Adrenal gland (tissue), 5 donors: ENCODE measurements around the gene SH3RF1.

ENCODE experiments used
- POLR2A ChIP-seq, 2 donors: fragments of 450-650 bp; IDR thresholded peaks; one replicate each; pipeline ENCODE4 v1.6.1; 2017; ENCODE audit warnings: antibody characterized with exemption in 2 of 2, mild to moderate bottlenecking in 2 of 2, moderate library complexity in 1 of 2
- TF ChIP-seq, protein P1 (sequence below), 6 experiments: fragments of 450-650 bp in 4 of 6; fragments of 200-600 bp in 2 of 6; sonication (generic) in 1 of 6; IDR thresholded peaks; 1 replicate in 5 of 6; 2 replicates in 1 of 6; pipeline versions ENCODE4 v1.5.1 to v1.8.0; 2016 to 2021; ENCODE audit warnings: antibody characterized with exemption in 6 of 6, mild to moderate bottlenecking in 2 of 6, moderate library complexity in 1 of 6
- donor health status: DM: no; HTN: no; CAD: no.

DNA sequence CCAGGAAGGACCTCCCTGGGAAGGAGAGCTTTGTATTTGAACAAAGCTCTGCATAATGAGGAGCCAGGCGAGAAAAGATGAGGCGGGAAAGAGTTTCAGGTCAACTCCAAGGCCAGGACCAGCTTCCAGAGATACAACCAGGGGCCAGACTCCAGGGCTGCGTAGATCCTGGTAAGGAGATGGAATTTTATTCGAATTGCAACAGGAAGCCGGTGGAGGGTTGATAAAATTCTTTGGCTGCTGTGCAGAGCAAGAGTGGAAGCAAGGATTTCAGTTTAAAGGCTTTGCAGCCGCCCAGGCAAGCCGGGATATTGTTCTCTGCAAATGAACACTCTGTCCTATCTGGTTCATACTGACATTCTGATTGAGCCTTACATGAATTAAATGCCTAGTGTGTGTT lies 220.5 kb downstream of the SH3RF1 start:
- TF ChIP-seq, protein P1, sequence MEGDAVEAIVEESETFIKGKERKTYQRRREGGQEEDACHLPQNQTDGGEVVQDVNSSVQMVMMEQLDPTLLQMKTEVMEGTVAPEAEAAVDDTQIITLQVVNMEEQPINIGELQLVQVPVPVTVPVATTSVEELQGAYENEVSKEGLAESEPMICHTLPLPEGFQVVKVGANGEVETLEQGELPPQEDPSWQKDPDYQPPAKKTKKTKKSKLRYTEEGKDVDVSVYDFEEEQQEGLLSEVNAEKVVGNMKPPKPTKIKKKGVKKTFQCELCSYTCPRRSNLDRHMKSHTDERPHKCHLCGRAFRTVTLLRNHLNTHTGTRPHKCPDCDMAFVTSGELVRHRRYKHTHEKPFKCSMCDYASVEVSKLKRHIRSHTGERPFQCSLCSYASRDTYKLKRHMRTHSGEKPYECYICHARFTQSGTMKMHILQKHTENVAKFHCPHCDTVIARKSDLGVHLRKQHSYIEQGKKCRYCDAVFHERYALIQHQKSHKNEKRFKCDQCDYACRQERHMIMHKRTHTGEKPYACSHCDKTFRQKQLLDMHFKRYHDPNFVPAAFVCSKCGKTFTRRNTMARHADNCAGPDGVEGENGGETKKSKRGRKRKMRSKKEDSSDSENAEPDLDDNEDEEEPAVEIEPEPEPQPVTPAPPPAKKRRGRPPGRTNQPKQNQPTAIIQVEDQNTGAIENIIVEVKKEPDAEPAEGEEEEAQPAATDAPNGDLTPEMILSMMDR (IDR thresholded peaks at IDR 0.05) = no peak
- TF ChIP-seq POLR2A (IDR thresholded peaks at IDR 0.05) = no peak
